K562 (cell line): ENCODE measurements around the gene FLAD1. TPM values are rescaled to one million over a fixed set of nuclear protein-coding genes. Genes with fewer than 3 reads are reported as not detected.

Experiments used
- CBX1 ChIP-seq: sonication (generic); IDR thresholded peaks from 2 replicates; pipeline ENCODE4 v1.6.1; 2016; ENCODE audit warnings: antibody characterized with exemption, low read depth, mild to moderate bottlenecking
- CTCF ChIP-seq, 3 experiments: IDR thresholded peaks in 2 of 3; conservative IDR thresholded peaks in 1 of 3; 2 replicates each; pipeline ENCODE4 v1.5.1; 2011 to 2012; ENCODE audit warnings: low read length in 3 of 3, mild to moderate bottlenecking in 3 of 3, control low read depth in 2 of 3, improper control_type of control experiment in 1 of 3, inconsistent platforms in 1 of 3, low read depth in 1 of 3, mixed read lengths in 1 of 3, moderate library complexity in 1 of 3; ENCODE audit not compliant: insufficient read depth in 2 of 3
- ELF2 ChIP-seq: fragments of 250-450 bp; sonication (Bioruptor Pico); IDR thresholded peaks from 2 replicates; pipeline ENCODE4 v1.5.0; 2021; ENCODE audit warnings: mild to moderate bottlenecking
- ETS1 ChIP-seq: conservative IDR thresholded peaks from 2 replicates; pipeline ENCODE4 v1.6.1; 2011; ENCODE audit warnings: low read depth, mild to moderate bottlenecking, low read length; ENCODE audit not compliant: control insufficient read depth
- FIP1L1 ChIP-seq: fragments of 200-400 bp; formaldehyde crosslinking; IDR thresholded peaks from 2 replicates; pipeline ENCODE4 v1.6.1; 2018; ENCODE audit warnings: mild to moderate bottlenecking, low read depth, low read length; ENCODE audit not compliant: poor library complexity, severe bottlenecking
- FOXJ2 ChIP-seq: fragments of 200-800 bp; sonication (Bioruptor generic); IDR thresholded peaks from 2 replicates; pipeline ENCODE4 v1.6.1; 2016; ENCODE audit warnings: missing genetic modification characterization, missing compliant biosample characterization
- FOXM1 ChIP-seq, 2 experiments: fragments of 450-650 bp in 1 of 2; sonication (generic) in 1 of 2; formaldehyde crosslinking in 1 of 2; IDR thresholded peaks; 2 replicates each; pipeline versions ENCODE4 v1.6.1 to v1.9.0; 2017 to 2022; ENCODE audit warnings: low read depth in 2 of 2, mild to moderate bottlenecking in 2 of 2, missing genetic modification reagents in 1 of 2, moderate library complexity in 1 of 2
- HDAC2 ChIP-seq: fragments of 450-650 bp; IDR thresholded peaks from 2 replicates; pipeline ENCODE4 v1.6.1; 2016; ENCODE audit warnings: mild to moderate bottlenecking
- HNRNPLL ChIP-seq: fragments of 200-400 bp; formaldehyde crosslinking; IDR thresholded peaks from 2 replicates; pipeline ENCODE4 v1.6.1; 2017; ENCODE audit warnings: low read length, low read depth, mild to moderate bottlenecking; ENCODE audit not compliant: poor library complexity, severe bottlenecking
- KLF13 ChIP-seq: fragments of 450-650 bp; IDR thresholded peaks from 2 replicates; pipeline ENCODE4 v1.6.1; 2016; ENCODE audit warnings: missing genetic modification characterization, low read depth, mild to moderate bottlenecking, missing compliant biosample characterization, moderate library complexity, borderline replicate concordance
- MBD2 ChIP-seq: sonication (generic); IDR thresholded peaks from 2 replicates; pipeline ENCODE4 v1.6.1; 2016; ENCODE audit warnings: low read depth, borderline replicate concordance
- NONO ChIP-seq, 2 experiments: fragments of 200-400 bp in 1 of 2; fragments of 450-650 bp in 1 of 2; formaldehyde crosslinking in 1 of 2; IDR thresholded peaks; 2 replicates each; pipeline ENCODE4 v1.6.1; 2017; ENCODE audit warnings: low read depth in 2 of 2, mild to moderate bottlenecking in 2 of 2, moderate library complexity in 2 of 2, low read length in 1 of 2
- POLR2A ChIP-seq: fragments of 450-650 bp; conservative IDR thresholded peaks from 2 replicates; pipeline ENCODE4 v1.6.1; 2016
- RAD21 ChIP-seq, 2 experiments: fragments of 250-450 bp in 1 of 2; fragments of 450-650 bp in 1 of 2; sonication (Bioruptor Pico) in 1 of 2; formaldehyde crosslinking in 1 of 2; IDR thresholded peaks in 1 of 2; conservative IDR thresholded peaks in 1 of 2; 2 replicates each; pipeline versions ENCODE4 v1.4.0 to v1.8.0; 2020 to 2022; ENCODE audit warnings: mild to moderate bottlenecking in 2 of 2, moderate library complexity in 1 of 2
- RBM22 ChIP-seq: fragments of 200-400 bp; formaldehyde crosslinking; IDR thresholded peaks from 2 replicates; pipeline ENCODE4 v1.6.1; 2018; ENCODE audit warnings: low read length, low read depth; ENCODE audit not compliant: poor library complexity, severe bottlenecking
- SUPT5H ChIP-seq: fragments of 450-650 bp; IDR thresholded peaks from 2 replicates; pipeline ENCODE4 v1.6.1; 2016
- TCF3 ChIP-seq: sonication (generic); formaldehyde crosslinking; IDR thresholded peaks from 2 replicates; pipeline ENCODE4 v1.4.0; 2020; ENCODE audit warnings: mild to moderate bottlenecking, missing genetic modification reagents
- ZNF253 ChIP-seq: fragments of 250-450 bp; sonication (Bioruptor Pico); conservative IDR thresholded peaks from 2 replicates; pipeline ENCODE4 v1.6.1; 2021; ENCODE audit warnings: mild to moderate bottlenecking
- ZNF75A ChIP-seq: fragments of 450-650 bp; formaldehyde crosslinking; IDR thresholded peaks from 2 replicates; pipeline ENCODE4 v1.4.0; 2020; ENCODE audit warnings: mild to moderate bottlenecking
- polyA plus RNA-seq, 8 experiments: library from polyadenylated mRNA; depleted of rRNA in 4 of 8; stranded (reverse) in 5 of 8; unstranded in 3 of 8; fragments of >200 nt; fragmentation: Nextera tagmentation in 2 of 8; fragmentation: Illumina TruSeq in 1 of 8; extraction: Ambion mirVana in 2 of 8; extraction: Trizol in 1 of 8; gene quantifications; 2 replicates each; pipeline versions ENCODE4 v1.2.1 to v1.2.3, GENCODE V29; 2011 to 2014; ENCODE audit warnings: inconsistent platforms in 1 of 8, missing spikeins in 1 of 8
- total RNA-seq, 7 experiments: library from RNA; depleted of rRNA in 6 of 7; stranded (reverse); fragments of >200 nt in 6 of 7; fragmentation: Illumina TruSeq in 2 of 7; extraction: Trizol in 2 of 7; gene quantifications; 2 replicates each; pipeline versions ENCODE4 v1.2.1 to v1.2.3, GENCODE V29; 2011 to 2021; ENCODE audit warnings: low replicate concordance in 1 of 7
- TF ChIP-seq, protein P1 (sequence below), 2 experiments: fragments of 450-650 bp; conservative IDR thresholded peaks; 2 replicates each; pipeline ENCODE4 v1.6.1; 2017; ENCODE audit warnings: mild to moderate bottlenecking in 2 of 2, moderate library complexity in 2 of 2
- TF ChIP-seq, protein P2 (sequence below): sonication (generic); formaldehyde crosslinking; IDR thresholded peaks from 2 replicates; pipeline ENCODE4 v1.8.1; 2023; ENCODE audit warnings: mild to moderate bottlenecking, missing genetic modification reagents, moderate library complexity

FLAD1 gene
- total and polyA plus RNA-seq, 9 of the 15 experiments (the other 6 are each of a cell fraction or from before 2014, with no cell fraction given), result 24.9 to 85.8 (median 67.0) TPM

GRCh38 chr1:155000726-155001424, 17.7 kb downstream of the FLAD1 start (continued):
- TF ChIP-seq SUPT5H (peak; percentile 67), FIP1L1 (peak; percentile 84), CTCF (IDR thresholded peaks at IDR 0.05 in 2 of 3, conservative IDR thresholded peaks at IDR 0.05 in 1 of 3; ENCODE audit: insufficient read depth in 2 of 3, low read depth in 1 of 3, low read length in 3 of 3) (peak in 1 of 3 experiments; percentile 18; a peak in 3 of 6 replicates), KLF13 (tag) (peak; percentile 37; the same call in 1 of the 2 replicates), MBD2 (peak; percentile 82; the same call in 1 of the 2 replicates), HNRNPLL (peak; percentile 46), FOXJ2 (tag) (peak; percentile 62; the same call in 1 of the 2 replicates), NONO (IDR thresholded peaks at IDR 0.05; ENCODE audit: low read depth in 2 of 2, low read length in 1 of 2) (peak in 1 of 2 experiments; percentile 78; a peak in 2 of 4 replicates), CBX1 (0 out of 2 replicates have a peak, but pooled peaks have one; percentile 26), FOXM1 (IDR thresholded peaks at IDR 0.05; ENCODE audit: low read depth) (peak; percentile 95), FOXM1 (CRISPR knock-in tag; IDR thresholded peaks at IDR 0.05; ENCODE audit: low read depth) (no peak), ZNF253 (CRISPR knock-in tag) (no peak), ZNF75A (CRISPR knock-in tag) (no peak), RAD21 (CRISPR knock-in tag; conservative IDR thresholded peaks at IDR 0.05 in 1 of 2, IDR thresholded peaks at IDR 0.05 in 1 of 2) (peak; percentile 22 to 23), RBM22 (peak; percentile 82), ETS1 (peak; percentile 18; the same call in 1 of the 2 replicates), POLR2A (peak; percentile 80), HDAC2 (peak; percentile 81), ELF2 (CRISPR knock-in tag) (0 out of 2 replicates have a peak, but pooled peaks have one; percentile 12), TCF3 (CRISPR knock-in tag) (no peak)
- TF ChIP-seq, protein P1, sequence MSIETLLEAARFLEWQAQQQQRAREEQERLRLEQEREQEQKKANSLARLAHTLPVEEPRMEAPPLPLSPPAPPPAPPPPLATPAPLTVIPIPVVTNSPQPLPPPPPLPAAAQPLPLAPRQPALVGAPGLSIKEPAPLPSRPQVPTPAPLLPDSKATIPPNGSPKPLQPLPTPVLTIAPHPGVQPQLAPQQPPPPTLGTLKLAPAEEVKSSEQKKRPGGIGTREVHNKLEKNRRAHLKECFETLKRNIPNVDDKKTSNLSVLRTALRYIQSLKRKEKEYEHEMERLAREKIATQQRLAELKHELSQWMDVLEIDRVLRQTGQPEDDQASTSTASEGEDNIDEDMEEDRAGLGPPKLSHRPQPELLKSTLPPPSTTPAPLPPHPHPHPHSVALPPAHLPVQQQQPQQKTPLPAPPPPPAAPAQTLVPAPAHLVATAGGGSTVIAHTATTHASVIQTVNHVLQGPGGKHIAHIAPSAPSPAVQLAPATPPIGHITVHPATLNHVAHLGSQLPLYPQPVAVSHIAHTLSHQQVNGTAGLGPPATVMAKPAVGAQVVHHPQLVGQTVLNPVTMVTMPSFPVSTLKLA (conservative IDR thresholded peaks at IDR 0.05), result peak; percentile 89 to 93
- TF ChIP-seq, protein P2, sequence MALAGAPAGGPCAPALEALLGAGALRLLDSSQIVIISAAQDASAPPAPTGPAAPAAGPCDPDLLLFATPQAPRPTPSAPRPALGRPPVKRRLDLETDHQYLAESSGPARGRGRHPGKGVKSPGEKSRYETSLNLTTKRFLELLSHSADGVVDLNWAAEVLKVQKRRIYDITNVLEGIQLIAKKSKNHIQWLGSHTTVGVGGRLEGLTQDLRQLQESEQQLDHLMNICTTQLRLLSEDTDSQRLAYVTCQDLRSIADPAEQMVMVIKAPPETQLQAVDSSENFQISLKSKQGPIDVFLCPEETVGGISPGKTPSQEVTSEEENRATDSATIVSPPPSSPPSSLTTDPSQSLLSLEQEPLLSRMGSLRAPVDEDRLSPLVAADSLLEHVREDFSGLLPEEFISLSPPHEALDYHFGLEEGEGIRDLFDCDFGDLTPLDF (CRISPR knock-in tag), result peak; percentile 60; the same call in 1 of the 2 replicates
